Neural cell (in vitro differentiated cells): Measurements from ENCODE around the gene CDH4. TPM values are rescaled to one million over a fixed set of nuclear protein-coding genes. Genes with fewer than 3 reads are reported as not detected.

Experiments used
- H2AFZ ChIP-seq: fragments of 200-600, 300-800 bp; sonication (generic), shearing (Covaris generic); 2 replicates; pipeline ENCODE4 v1.6.0; 2014; ENCODE audit warnings: low read depth, mild to moderate bottlenecking, antibody characterized with exemption, low read length, moderate library complexity
- H3F3A ChIP-seq: fragments of 200-600 bp; shearing (Covaris generic); 2 replicates; pipeline ENCODE4 v1.6.1; 2016; ENCODE audit warnings: mild to moderate bottlenecking, moderate library complexity, mixed read lengths, antibody characterized with exemption, low read length; ENCODE audit not compliant: insufficient read depth, poor library complexity, severe bottlenecking
- H3K27ac ChIP-seq: fragments of 200-600, 300-800 bp; sonication (generic), shearing (Covaris generic); 2 replicates; pipeline ENCODE4 v1.5.1; 2014; ENCODE audit warnings: mild to moderate bottlenecking, low read length, moderate library complexity
- H3K27me3 ChIP-seq: fragments of 300-800, 200-600 bp; sonication (generic), shearing (Covaris generic); 2 replicates; pipeline ENCODE4 v1.6.0; 2014; ENCODE audit warnings: mild to moderate bottlenecking, low read depth, low read length, moderate library complexity; ENCODE audit not compliant: insufficient read depth
- H3K36me3 ChIP-seq: fragments of 300-800, 200-600 bp; sonication (generic), shearing (Covaris generic); 2 replicates; pipeline ENCODE4 v1.5.1; 2014; ENCODE audit warnings: mild to moderate bottlenecking, antibody characterized with exemption, low read length, moderate library complexity; ENCODE audit not compliant: insufficient read depth
- H3K4me2 ChIP-seq: fragments of 300-800, 200-600 bp; sonication (generic), shearing (Covaris generic); 2 replicates; pipeline ENCODE4 v1.6.0; 2014; ENCODE audit warnings: mild to moderate bottlenecking, low read length
- H3K4me3 ChIP-seq: fragments of 300-800, 200-600 bp; sonication (generic), shearing (Covaris generic); 2 replicates; pipeline ENCODE4 v1.5.1; 2014; ENCODE audit warnings: mild to moderate bottlenecking, low read length, moderate library complexity
- H3K79me2 ChIP-seq: fragments of 200-600 bp; shearing (Covaris generic); replicated peaks from 2 replicates; pipeline ENCODE4 v1.6.0; 2014; ENCODE audit warnings: mild to moderate bottlenecking, low read length, moderate library complexity; ENCODE audit not compliant: insufficient read depth
- H3K9ac ChIP-seq: fragments of 300-800, 200-600 bp; sonication (generic), shearing (Covaris generic); 2 replicates; pipeline ENCODE4 v1.6.1; 2016; ENCODE audit warnings: mild to moderate bottlenecking, low read length, mixed read lengths
- H3K9me2 ChIP-seq: fragments of 200-600 bp; shearing (Covaris generic); 2 replicates; pipeline ENCODE4 v1.6.1; 2016; ENCODE audit warnings: mild to moderate bottlenecking, low read length, mixed read lengths; ENCODE audit not compliant: insufficient read depth
- H3K9me3 ChIP-seq: fragments of 200-600, 300-800 bp; sonication (generic), shearing (Covaris generic); 2 replicates; pipeline ENCODE4 v1.6.1; 2016; ENCODE audit warnings: mild to moderate bottlenecking, mixed run types, low read length, moderate library complexity, mixed read lengths
- H4K20me1 ChIP-seq: fragments of 200-600 bp; shearing (Covaris generic); 2 replicates; pipeline ENCODE4 v1.6.1; 2016; ENCODE audit warnings: mild to moderate bottlenecking, mixed run types; ENCODE audit not compliant: insufficient read depth
- CTCF ChIP-seq: fragments of 450-650 bp; IDR thresholded peaks from 2 replicates; pipeline ENCODE4 v1.5.1; 2014; ENCODE audit warnings: antibody characterized with exemption, mild to moderate bottlenecking, moderate library complexity; ENCODE audit not compliant: poor library complexity, severe bottlenecking
- EP300 ChIP-seq: fragments of 450-650 bp; conservative IDR thresholded peaks from 2 replicates; pipeline ENCODE4 v1.6.1; 2014; ENCODE audit warnings: antibody characterized with exemption, mild to moderate bottlenecking, moderate library complexity; ENCODE audit not compliant: poor library complexity, severe bottlenecking
- EZH2 ChIP-seq: fragments of 200-600, 300-800 bp; shearing (Covaris generic), sonication (generic); IDR thresholded peaks from 2 replicates; pipeline ENCODE4 v1.6.1; 2014; ENCODE audit warnings: antibody characterized with exemption, low read length, borderline replicate concordance, mild to moderate bottlenecking; ENCODE audit not compliant: insufficient read depth, poor library complexity, severe bottlenecking
- MXI1 ChIP-seq: fragments of 450-650 bp; conservative IDR thresholded peaks from 2 replicates; pipeline ENCODE4 v1.6.1; 2014; ENCODE audit warnings: antibody characterized with exemption, mild to moderate bottlenecking; ENCODE audit not compliant: poor library complexity, severe bottlenecking
- POLR2AphosphoS5 ChIP-seq: IDR thresholded peaks from 2 replicates; pipeline ENCODE4 v1.6.1; 2012
- RAD21 ChIP-seq: fragments of 450-650 bp; conservative IDR thresholded peaks from 2 replicates; pipeline ENCODE4 v1.6.1; 2014; ENCODE audit warnings: antibody characterized with exemption, mild to moderate bottlenecking, moderate library complexity
- REST ChIP-seq: IDR thresholded peaks from 2 replicates; pipeline ENCODE4 v1.6.1; 2012; ENCODE audit warnings: borderline replicate concordance
- SMC3 ChIP-seq: fragments of 450-650 bp; conservative IDR thresholded peaks from 2 replicates; pipeline ENCODE4 v1.6.1; 2014; ENCODE audit warnings: antibody characterized with exemption, mild to moderate bottlenecking, moderate library complexity; ENCODE audit not compliant: poor library complexity
- TAF1 ChIP-seq: IDR thresholded peaks from 2 replicates; pipeline ENCODE4 v1.6.1; 2012; ENCODE audit warnings: low read depth
- polyA plus RNA-seq: library from polyadenylated mRNA; depleted of rRNA; stranded (reverse); fragments of >200 nt; gene quantifications from 2 replicates; pipeline ENCODE4 v1.2.3, GENCODE V29; 2014

CDH4 gene
- polyA plus RNA-seq, 1 donor from 2014 or later = 24.6 TPM

- TF ChIP-seq EZH2 = no peak
- TF ChIP-seq TAF1 = no peak
- no peak for TF ChIP-seq REST
- TF ChIP-seq EP300 = no peak
- TF ChIP-seq MXI1 = no peak
- no peaks in the 10 kb centered on the region for H3K79me2 ChIP-seq
- peaks cover 7% of the 10 kb centered on the region for H3K9me3 ChIP-seq
- H3K4me3 ChIP-seq = no peak overlapping the region
- no peaks in the 10 kb centered on the region for H3K36me3 ChIP-seq
- no peak overlapping the region for H3K27ac ChIP-seq
- no peak overlapping the region for H2AFZ ChIP-seq
- no peaks in the 10 kb centered on the region for H4K20me1 ChIP-seq
- H3K4me2 ChIP-seq = no peak overlapping the region
- no peaks in the 10 kb centered on the region for H3K9me2 ChIP-seq
- H3K27me3 ChIP-seq = no peaks in the 10 kb centered on the region
- H3K9ac ChIP-seq = no peak overlapping the region
- H3F3A ChIP-seq = peaks cover 1% of the 10 kb centered on the region
These were observed 357.4 kb downstream of the CDH4 start for GRCh38 chr20:61609461-61609860.

GRCh38 chr20:61611401-61612180 is 359.5 kb downstream of the CDH4 start:
- Histone ChIP-seq H3K9ac (no peak overlapping the region), H3F3A (no peaks in the 10 kb centered on the region), H3K4me3 (no peak overlapping the region), H4K20me1 (no peaks in the 10 kb centered on the region), H3K4me2 (no peak overlapping the region), H3K9me2 (no peaks in the 10 kb centered on the region), H3K9me3 (peaks cover 7% of the 10 kb centered on the region), H3K79me2 (no peaks in the 10 kb centered on the region), H2AFZ (no peak overlapping the region), H3K27me3 (no peaks in the 10 kb centered on the region), H3K36me3 (no peaks in the 10 kb centered on the region), H3K27ac (no peak overlapping the region)
- no peak for TF ChIP-seq POLR2AphosphoS5
- no peak for TF ChIP-seq CTCF
- no peak for TF ChIP-seq REST
- TF ChIP-seq EP300 = no peak
- no peak for TF ChIP-seq RAD21
- TF ChIP-seq SMC3 = no peak
- no peak for TF ChIP-seq EZH2
- TF ChIP-seq TAF1 = no peak
- no peak for TF ChIP-seq MXI1
